GM23248 (cell line): Measurements from ENCODE around the gene PLA2G4F.

Source experiments
- EZH2 ChIP-seq: fragments of 200-600 bp; sonication (generic); IDR thresholded peaks from 2 replicates; pipeline ENCODE4 v1.6.1; 2018; ENCODE audit warnings: antibody characterized with exemption, mild to moderate bottlenecking; ENCODE audit not compliant: insufficient read depth, poor library complexity, severe bottlenecking
- EZH2phosphoT487 ChIP-seq: fragments of 200-600 bp; sonication (generic); IDR thresholded peaks from 2 replicates; pipeline ENCODE4 v1.6.1; 2018; ENCODE audit warnings: antibody characterized with exemption, moderate library complexity, mild to moderate bottlenecking, low read depth; ENCODE audit not compliant: insufficient read depth

DNA sequence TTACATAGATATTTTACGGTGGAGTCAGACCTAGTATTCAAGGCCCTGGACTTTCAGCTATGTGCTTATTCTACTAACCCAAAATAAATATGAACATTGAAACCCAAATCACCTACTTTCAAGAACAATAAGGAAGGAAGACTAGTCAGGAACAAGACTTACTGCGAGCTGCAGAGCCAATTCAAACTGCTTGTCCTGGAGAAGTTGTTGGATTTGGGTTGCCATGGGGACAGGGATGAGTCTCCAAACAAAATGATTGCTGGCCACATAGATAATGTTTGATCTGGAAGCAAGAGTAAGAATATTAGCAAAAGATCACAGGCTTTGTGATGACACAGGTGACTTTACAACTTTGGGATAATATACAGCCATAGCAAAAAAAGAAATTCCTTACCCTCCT lies 21.6 kb upstream of the PLA2G4F start:
- TF ChIP-seq EZH2 (no peak), EZH2phosphoT487 (no peak)
